Progenitor cell of endocrine pancreas (in vitro differentiated cells): ENCODE measurements around the gene RMDN2. TPM values are rescaled to one million over a fixed set of nuclear protein-coding genes. Genes with fewer than 3 reads are reported as not detected.

Experiments
- DNase-seq: peaks from one replicate; pipeline ENCODE4 v3.0.0; 2021; ENCODE audit warnings: low spot score; ENCODE audit not compliant: unreplicated experiment
- H3K27ac Mint-ChIP-seq: 2 replicates; pipeline ENCODE4 v1.8.0; 2021; ENCODE audit warnings: mild to moderate bottlenecking, moderate library complexity, mixed read lengths
- H3K27me3 Mint-ChIP-seq: 2 replicates; pipeline ENCODE4 v1.8.0; 2021; ENCODE audit warnings: mixed read lengths
- H3K36me3 Mint-ChIP-seq: 2 replicates; pipeline ENCODE4 v1.8.0; 2022; ENCODE audit warnings: mixed read lengths; ENCODE audit not compliant: insufficient read depth
- H3K4me1 Mint-ChIP-seq: 2 replicates; pipeline ENCODE4 v1.8.0; 2021; ENCODE audit warnings: low read depth, mixed read lengths
- H3K4me3 Mint-ChIP-seq: 2 replicates; pipeline ENCODE4 v1.8.0; 2021; ENCODE audit warnings: low read depth, mild to moderate bottlenecking, moderate library complexity, mixed read lengths
- H3K9me3 Mint-ChIP-seq: 2 replicates; pipeline ENCODE4 v1.8.0; 2021; ENCODE audit warnings: low read depth, mixed read lengths
- CTCF ChIP-seq: fragments of 200-600 bp; sonication (generic); IDR thresholded peaks from one replicate; pipeline ENCODE4 v1.5.0; 2021; ENCODE audit warnings: antibody characterized with exemption, mild to moderate bottlenecking; ENCODE audit not compliant: unreplicated experiment
- total RNA-seq: library from RNA; stranded (reverse); gene quantifications from 2 replicates; pipeline ENCODE4 v1.2.1, GENCODE V29; 2021

Gene RMDN2
- total RNA-seq, 1 donor from 2014 or later, result 9.2 TPM

GRCh38 chr2:37904993-37905392, 20.1 kb upstream of the RMDN2 start:
- Mint-ChIP-seq H3K36me3 (peaks cover 2% of the 10 kb centered on the region), H3K27ac (no peak overlapping the region), H3K9me3 (peaks cover 6% of the 10 kb centered on the region), H3K4me1 (peaks cover 3% of the 10 kb centered on the region), H3K27me3 (no peaks in the 10 kb centered on the region), H3K4me3 (no peak overlapping the region)
- DNase-seq, result no peak
- TF ChIP-seq CTCF, result no peak

DNA sequence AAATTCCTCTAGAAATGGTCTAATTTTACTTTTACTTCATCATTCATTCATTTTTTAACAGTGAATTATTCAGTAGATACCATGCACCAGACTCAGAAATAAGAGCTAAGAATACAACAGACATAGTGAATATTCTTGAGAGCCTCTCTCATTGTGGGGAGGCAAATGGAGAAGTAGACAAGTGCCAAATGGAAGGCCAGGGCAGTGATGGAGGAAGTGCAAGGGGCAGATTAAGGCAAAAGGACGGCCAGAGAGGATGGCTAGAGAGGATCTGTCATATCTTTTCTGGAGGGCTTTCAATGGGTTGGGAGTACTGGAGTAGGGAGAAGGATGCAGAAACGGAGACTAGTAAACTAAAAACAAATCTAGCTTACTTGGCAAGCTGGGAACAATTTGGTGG, 19.0 kb upstream of the RMDN2 start:
- no peak overlapping the region for H3K4me3 Mint-ChIP-seq
- H3K4me1 Mint-ChIP-seq, result peaks cover 3% of the 10 kb centered on the region
- H3K27me3 Mint-ChIP-seq, result no peaks in the 10 kb centered on the region
- no peak overlapping the region for H3K27ac Mint-ChIP-seq
- DNase-seq, result no peak
- H3K9me3 Mint-ChIP-seq, result peaks cover 3% of the 10 kb centered on the region
- TF ChIP-seq CTCF, result no peak
- peaks cover 2% of the 10 kb centered on the region for H3K36me3 Mint-ChIP-seq

DNA sequence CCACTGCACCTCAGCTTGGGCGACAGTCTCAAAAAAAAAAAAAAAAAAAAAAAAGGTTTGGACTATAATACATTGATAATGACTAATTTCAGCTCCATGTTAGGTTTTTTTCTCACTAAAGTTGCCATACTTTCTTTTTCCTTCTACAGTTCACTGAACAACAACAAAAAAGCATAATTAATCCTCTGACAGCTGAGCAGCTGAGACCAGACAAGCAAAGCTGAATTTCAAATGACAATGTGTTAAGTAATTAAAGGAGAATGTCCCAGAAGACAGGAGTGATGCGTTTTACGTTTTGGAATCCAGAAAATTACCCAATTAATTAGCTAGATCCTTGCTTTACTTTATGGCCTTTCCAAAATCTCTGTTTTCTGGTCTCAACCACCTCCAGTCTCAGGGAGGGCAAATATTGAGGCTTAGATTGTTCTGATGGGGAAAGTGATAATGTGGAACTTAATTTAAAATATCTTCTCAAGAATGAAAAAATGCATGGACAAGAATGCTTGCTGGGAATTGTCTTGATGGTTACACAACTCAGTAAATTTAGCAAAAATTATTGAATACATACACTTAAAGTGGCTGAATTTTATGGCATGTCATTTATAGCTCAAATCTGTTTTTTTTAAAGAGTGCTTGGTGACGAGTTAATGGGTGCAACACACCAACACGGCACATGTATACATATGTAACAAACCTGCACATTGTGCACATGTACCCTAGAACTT, 17.4 kb upstream of the RMDN2 start:
- DNase-seq, result no peak
- Mint-ChIP-seq H3K4me3 (no peak overlapping the region), H3K4me1 (peaks cover 3% of the 10 kb centered on the region)

GRCh38 chr2:37911296-37911873, 13.7 kb upstream of the RMDN2 start:
- H3K36me3 Mint-ChIP-seq, result no peaks in the 10 kb centered on the region
- H3K27me3 Mint-ChIP-seq, result no peaks in the 10 kb centered on the region
- H3K27ac Mint-ChIP-seq, result no peak overlapping the region
- DNase-seq, result no peak
- no peaks in the 10 kb centered on the region for H3K4me1 Mint-ChIP-seq
- no peak overlapping the region for H3K4me3 Mint-ChIP-seq
- no peak for TF ChIP-seq CTCF
- H3K9me3 Mint-ChIP-seq, result no peaks in the 10 kb centered on the region

More for the DNA sequence above, 17.4 kb upstream of the RMDN2 start:
- TF ChIP-seq CTCF, result no peak
- Mint-ChIP-seq H3K27me3 (no peaks in the 10 kb centered on the region), H3K9me3 (no peaks in the 10 kb centered on the region), H3K36me3 (no peaks in the 10 kb centered on the region), H3K27ac (no peak overlapping the region)

GRCh38 chr2:37912056-37912455, 13.0 kb upstream of the RMDN2 start:
- Mint-ChIP-seq H3K36me3 (no peaks in the 10 kb centered on the region), H3K27me3 (no peaks in the 10 kb centered on the region), H3K4me1 (no peaks in the 10 kb centered on the region), H3K4me3 (no peak overlapping the region), H3K9me3 (no peaks in the 10 kb centered on the region), H3K27ac (no peak overlapping the region)
- TF ChIP-seq CTCF, result no peak
- DNase-seq, result no peak
